Effector memory CD4-positive, alpha-beta T cell (primary cell): ENCODE results near the gene NOL4L.

Experiments used
- DNase-seq, 3 donors: peaks; one replicate each; pipeline ENCODE4 v3.0.0-alpha.2; 2020
- H3K27ac ChIP-seq: 2 replicates; pipeline ENCODE4 v1.7.0; 2013; ENCODE audit warnings: mild to moderate bottlenecking, low read length, moderate library complexity; ENCODE audit not compliant: insufficient read depth, poor library complexity, severe bottlenecking
- H3K27me3 ChIP-seq: replicated peaks from 2 replicates; pipeline ENCODE4 v1.7.0; 2013; ENCODE audit warnings: mild to moderate bottlenecking, low read length; ENCODE audit not compliant: insufficient read depth, control insufficient read depth, poor library complexity, severe bottlenecking
- H3K36me3 ChIP-seq: 2 replicates; pipeline ENCODE4 v1.7.0; 2013; ENCODE audit warnings: mild to moderate bottlenecking, low read length, moderate library complexity; ENCODE audit not compliant: control insufficient read depth, insufficient read depth
- H3K4me1 ChIP-seq: 2 replicates; pipeline ENCODE4 v1.7.0; 2013; ENCODE audit warnings: low read length, mild to moderate bottlenecking; ENCODE audit not compliant: control insufficient read depth, insufficient read depth, poor library complexity, severe bottlenecking
- H3K4me3 ChIP-seq: 2 replicates; pipeline ENCODE4 v1.7.0; 2013; ENCODE audit warnings: low read length, low read depth, mild to moderate bottlenecking; ENCODE audit not compliant: insufficient read depth, poor library complexity, severe bottlenecking
- H3K9me3 ChIP-seq: 2 replicates; pipeline ENCODE4 v1.7.0; 2013; ENCODE audit warnings: mild to moderate bottlenecking, low read length, moderate library complexity; ENCODE audit not compliant: control insufficient read depth

Gene NOL4L

DNA sequence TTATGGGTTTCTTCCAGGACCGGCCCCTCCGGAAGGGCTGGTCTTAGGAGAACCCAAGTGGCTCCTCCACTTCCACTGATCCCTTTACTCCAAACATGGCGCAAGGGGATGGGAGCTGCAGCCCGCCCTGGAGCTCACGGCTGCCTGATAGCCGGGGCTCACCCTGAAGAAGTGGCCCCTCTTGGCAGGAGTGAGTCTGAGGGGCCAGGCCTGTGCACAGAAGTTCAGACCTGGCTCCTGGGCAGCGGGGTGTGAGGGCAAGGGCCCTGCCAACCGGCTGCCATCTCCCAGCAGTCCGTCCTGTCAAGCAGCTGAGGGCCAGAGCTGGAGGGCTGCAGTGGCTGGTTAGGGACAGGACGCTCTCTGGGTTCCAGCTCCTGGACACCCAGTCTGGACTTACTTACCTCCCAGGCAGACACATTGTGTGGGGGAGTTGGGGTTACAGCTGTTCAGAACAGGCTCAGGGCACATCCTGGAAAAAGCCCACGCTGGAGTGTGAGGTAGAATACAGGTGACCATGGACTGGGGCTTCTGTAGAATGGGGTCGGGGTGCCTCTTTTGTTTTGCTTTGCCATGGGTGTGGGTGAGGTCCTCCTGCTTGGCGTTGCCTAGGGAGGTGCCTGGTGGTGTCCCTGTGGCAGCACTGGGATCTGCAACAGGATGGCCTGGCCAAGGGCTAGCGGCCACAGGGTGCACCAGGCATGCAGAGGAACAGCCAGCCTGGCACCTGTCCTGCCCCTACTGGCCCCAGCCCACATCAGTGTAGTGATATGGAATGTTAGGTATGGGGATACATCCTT lies 138.6 kb downstream of the NOL4L start:
- no peak for DNase-seq
- Histone ChIP-seq H3K36me3 (peaks cover 79% of the 10 kb centered on the region), H3K4me3 (no peak overlapping the region), H3K27ac (no peak overlapping the region), H3K4me1 (peaks cover 10% of the 10 kb centered on the region), H3K9me3 (no peaks in the 10 kb centered on the region), H3K27me3 (no peaks in the 10 kb centered on the region)

DNA sequence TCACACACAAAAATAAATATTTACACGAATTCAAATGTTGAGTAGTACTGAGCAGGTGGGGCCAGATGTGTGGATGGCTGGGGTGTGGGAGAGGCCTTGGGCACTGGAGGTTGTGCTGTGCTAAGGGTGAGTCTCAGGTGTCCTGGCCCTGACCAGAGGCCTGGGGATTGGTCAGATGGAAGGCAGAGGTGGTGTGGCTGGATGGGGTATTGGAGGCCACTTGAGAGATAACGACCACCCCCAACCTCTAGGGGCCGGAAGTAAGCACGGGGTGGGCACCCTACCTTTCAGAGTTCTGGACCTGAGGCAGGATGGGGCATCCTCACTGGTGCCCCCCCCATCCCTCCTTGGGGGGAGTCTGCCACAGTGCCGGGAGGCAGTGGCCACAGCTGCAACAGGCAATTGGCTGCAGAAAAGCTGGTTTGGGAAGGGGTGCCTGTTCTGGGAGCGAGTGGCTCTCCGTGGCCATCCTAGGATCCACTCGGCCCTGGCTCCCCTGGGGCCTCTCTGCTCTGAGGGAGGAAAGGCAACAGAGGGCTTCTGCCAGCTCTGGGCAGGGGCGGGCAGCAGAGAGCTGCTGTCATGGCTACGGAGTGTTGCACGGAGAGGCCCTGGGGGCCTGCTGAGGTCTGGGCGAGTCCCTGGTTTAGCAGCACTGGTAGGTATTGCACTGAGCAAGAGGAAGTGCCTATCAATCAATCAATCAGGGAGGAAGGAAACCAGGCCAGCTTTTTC lies 139.4 kb downstream of the NOL4L start:
- Histone ChIP-seq H3K27ac (no peak overlapping the region), H3K4me3 (no peak overlapping the region), H3K4me1 (peaks cover 10% of the 10 kb centered on the region), H3K9me3 (no peaks in the 10 kb centered on the region), H3K36me3 (peaks cover 74% of the 10 kb centered on the region), H3K27me3 (no peaks in the 10 kb centered on the region)
- DNase-seq: no peak

DNA sequence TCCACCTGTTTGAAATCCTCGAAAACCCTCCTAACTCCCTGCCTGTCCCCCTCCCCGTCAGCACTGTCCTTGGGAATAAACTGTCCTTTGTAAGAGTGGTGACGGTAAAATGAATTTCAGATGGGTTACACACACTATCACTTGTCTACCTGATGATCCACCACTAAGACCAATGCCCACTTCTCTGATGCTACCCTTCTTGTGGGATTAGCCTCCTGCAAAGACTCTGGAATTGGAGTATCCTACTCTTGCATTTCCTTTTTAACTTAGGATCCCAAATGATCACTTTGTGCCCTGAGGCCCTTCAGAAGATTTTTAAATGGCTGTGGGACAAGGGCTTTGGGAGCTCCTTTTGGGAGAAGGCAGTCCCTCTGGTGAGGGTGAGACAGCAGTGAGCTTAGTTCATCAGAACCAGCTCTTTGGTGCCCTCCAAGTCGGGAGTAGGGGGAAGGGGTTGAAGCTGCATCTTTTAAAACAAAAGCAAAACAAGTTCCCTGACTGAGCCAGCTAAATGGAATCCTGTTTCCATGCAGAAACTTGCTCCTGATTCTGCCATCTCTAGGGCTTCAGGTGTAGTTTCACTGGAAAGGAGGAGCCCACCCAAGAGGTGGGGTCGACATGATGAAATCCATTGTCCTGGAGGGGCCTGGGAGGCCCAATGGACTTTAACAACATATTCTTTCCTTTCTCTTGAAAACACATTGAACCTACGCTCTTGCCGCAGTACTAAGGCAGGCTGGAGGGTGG lies 140.5 kb downstream of the NOL4L start:
- peaks cover 10% of the 10 kb centered on the region for H3K4me1 ChIP-seq
- peaks cover 69% of the 10 kb centered on the region for H3K36me3 ChIP-seq

DNA sequence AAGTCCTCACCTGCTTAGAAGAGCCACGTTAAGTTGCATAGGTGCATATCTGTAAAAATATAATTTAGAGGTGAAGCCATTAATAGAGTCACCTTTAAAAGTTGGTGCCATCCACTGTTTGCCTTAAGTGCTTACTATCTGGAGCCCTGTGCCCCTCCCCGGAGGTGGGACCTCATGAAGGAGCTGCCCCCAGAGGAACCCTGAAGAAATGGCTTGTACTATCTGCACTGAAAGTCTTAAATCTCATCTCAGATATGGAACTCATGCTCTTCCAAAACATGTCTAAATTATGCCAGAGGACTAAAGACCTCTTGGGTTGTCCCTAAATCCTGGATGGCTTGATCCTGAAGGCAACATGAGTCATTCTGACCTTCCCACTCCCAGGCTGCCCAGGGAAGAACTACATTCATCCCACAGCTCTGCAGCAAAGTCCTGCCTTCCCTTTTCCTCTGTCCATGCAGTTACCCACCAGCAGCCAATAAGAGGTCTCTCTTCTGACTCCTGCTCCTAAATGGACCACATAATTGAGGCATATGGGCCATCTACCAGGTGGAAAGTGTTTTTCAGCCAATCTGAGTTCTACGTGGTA lies 141.7 kb downstream of the NOL4L start:
- Histone ChIP-seq H3K4me1 (peaks cover 10% of the 10 kb centered on the region), H3K27ac (no peak overlapping the region), H3K27me3 (no peaks in the 10 kb centered on the region), H3K36me3 (peaks cover 65% of the 10 kb centered on the region), H3K9me3 (no peaks in the 10 kb centered on the region), H3K4me3 (no peak overlapping the region)
- no peak for DNase-seq

More for the DNA sequence above, 140.5 kb downstream of the NOL4L start:
- Histone ChIP-seq H3K27ac (no peak overlapping the region), H3K27me3 (no peaks in the 10 kb centered on the region), H3K4me3 (no peak overlapping the region), H3K9me3 (no peaks in the 10 kb centered on the region)
- DNase-seq: no peak

DNA sequence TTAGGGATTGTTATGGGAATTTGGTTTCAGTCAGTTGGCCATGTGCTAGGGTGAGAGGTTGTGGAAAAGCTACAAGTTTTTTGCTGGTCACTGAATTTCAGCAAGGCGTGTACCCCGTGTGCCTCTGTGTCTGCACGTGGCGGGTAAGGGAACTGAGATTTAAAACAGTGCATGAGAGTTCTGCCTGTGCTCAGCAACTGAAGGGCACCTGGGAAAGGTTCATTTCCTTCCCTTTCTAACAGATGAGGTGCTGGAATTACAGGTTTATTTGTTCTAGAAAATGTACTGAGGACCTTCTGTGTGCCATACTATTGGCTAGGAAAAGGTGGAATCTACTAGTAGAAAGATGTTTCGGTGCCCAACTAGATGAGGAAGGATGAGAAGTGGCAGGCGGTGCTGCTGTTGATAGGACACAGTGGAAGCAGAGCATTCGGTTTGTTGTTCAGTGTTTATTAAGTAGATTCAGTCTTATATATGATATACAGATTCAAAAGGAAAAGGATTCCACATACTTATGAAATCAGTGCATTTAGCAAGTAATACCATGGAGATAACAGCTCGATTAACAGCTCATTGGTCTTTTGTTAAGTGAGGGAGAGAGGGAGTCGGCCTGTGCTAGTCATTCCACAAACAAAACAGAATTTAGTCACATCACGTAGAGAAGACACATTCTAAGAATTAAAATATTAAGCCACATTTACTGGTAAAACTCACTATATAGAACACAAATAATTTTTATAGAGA lies 142.3 kb downstream of the NOL4L start:
- H3K27ac ChIP-seq: no peak overlapping the region
- H3K27me3 ChIP-seq: no peaks in the 10 kb centered on the region
- no peak overlapping the region for H3K4me3 ChIP-seq
- DNase-seq: no peak
- peaks cover 10% of the 10 kb centered on the region for H3K4me1 ChIP-seq
- no peaks in the 10 kb centered on the region for H3K9me3 ChIP-seq
- H3K36me3 ChIP-seq: peaks cover 65% of the 10 kb centered on the region

DNA sequence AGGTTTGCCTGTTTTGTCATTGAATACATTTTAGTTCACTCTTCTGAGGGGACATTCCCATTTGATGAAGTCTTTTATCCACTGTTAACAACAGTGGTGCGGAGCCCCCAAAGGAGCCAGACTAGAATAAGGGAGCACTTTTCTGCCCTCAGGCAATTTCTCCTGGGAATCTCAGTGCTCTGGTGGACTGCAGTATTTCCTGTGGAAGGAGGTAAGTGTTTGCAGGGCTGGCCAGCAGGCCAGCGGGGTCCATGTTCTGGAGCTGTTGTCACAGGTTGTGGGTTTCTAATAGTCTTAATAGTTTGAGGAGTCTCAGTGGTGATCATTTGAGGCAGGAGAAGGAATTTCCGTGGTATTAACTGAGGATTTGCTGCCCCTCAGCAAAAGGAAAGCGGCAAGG lies 143.5 kb downstream of the NOL4L start:
- H3K4me1 ChIP-seq: peaks cover 7% of the 10 kb centered on the region
- H3K4me3 ChIP-seq: no peak overlapping the region
- no peak for DNase-seq
- no peaks in the 10 kb centered on the region for H3K27me3 ChIP-seq
- no peak overlapping the region for H3K27ac ChIP-seq
- peaks cover 63% of the 10 kb centered on the region for H3K36me3 ChIP-seq
- H3K9me3 ChIP-seq: no peaks in the 10 kb centered on the region

DNA sequence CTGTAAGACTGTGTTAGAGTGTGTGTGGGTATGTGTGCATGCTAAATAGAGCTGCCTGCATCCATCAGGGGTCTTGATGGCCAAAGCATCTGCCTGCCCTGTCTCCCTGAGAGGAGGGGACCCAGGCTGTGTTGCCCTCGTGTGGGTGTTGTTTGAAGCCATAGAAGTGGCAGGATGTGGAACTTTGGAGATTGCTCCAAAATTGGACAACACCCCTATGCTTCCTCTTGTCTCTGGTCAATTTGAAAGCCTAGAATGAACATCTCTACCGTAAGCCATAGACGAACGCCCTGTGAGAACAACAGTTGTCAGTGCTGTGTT lies 144.4 kb downstream of the NOL4L start:
- Histone ChIP-seq H3K9me3 (no peaks in the 10 kb centered on the region), H3K4me1 (no peaks in the 10 kb centered on the region), H3K4me3 (no peak overlapping the region), H3K27me3 (no peaks in the 10 kb centered on the region), H3K36me3 (peaks cover 64% of the 10 kb centered on the region), H3K27ac (no peak overlapping the region)
- no peak for DNase-seq

DNA sequence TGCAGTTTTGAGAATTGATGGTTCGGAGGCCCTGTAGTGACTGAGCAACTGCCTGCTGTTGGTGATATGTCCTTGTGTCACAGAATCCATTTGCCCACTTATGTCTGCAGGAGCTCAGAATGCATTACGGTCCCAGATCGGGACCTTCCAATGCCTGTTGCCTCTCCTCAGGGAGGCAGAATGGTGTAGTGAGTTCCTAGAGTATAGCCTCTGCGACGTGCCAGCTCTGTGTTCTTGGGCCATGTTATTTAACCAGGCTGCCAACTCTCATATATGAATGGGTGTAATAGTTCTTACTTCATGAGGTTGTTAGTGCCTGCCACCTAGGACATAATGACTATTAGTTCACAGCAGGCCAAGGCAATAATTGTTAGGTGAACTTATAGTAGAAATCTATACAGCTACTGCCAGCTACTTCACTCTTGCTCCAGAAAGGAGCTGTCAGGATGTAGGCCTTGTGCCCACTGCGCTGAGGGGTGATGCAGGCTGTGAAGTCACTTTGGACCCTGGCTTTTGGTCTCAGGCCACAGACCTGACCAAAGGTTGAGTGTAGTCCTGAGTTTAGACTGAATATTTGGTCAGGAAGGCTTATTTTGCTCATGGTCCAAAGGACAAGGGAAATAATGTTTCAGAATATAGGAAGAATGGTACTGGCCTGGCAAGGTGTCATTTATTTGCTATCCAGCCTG lies 144.9 kb downstream of the NOL4L start:
- Histone ChIP-seq H3K9me3 (no peaks in the 10 kb centered on the region), H3K36me3 (peaks cover 65% of the 10 kb centered on the region), H3K4me1 (no peaks in the 10 kb centered on the region), H3K27me3 (no peaks in the 10 kb centered on the region), H3K27ac (no peak overlapping the region), H3K4me3 (no peak overlapping the region)
- no peak for DNase-seq
